IPS DF 4.7 (cell line): ENCODE measurements around the gene PTPN5.
"Not testable (repeated sequence)": the region's sequence is repeated elsewhere in the genome, so short reads cannot be mapped to it uniquely, and the experiment has no call there.

ENCODE experiments used
- DNase-seq: peaks from one replicate; pipeline ENCODE4 v3.0.0-alpha.2; 2013; ENCODE audit warnings: low spot score; ENCODE audit errors: extremely low read depth

PTPN5 gene

DNA sequence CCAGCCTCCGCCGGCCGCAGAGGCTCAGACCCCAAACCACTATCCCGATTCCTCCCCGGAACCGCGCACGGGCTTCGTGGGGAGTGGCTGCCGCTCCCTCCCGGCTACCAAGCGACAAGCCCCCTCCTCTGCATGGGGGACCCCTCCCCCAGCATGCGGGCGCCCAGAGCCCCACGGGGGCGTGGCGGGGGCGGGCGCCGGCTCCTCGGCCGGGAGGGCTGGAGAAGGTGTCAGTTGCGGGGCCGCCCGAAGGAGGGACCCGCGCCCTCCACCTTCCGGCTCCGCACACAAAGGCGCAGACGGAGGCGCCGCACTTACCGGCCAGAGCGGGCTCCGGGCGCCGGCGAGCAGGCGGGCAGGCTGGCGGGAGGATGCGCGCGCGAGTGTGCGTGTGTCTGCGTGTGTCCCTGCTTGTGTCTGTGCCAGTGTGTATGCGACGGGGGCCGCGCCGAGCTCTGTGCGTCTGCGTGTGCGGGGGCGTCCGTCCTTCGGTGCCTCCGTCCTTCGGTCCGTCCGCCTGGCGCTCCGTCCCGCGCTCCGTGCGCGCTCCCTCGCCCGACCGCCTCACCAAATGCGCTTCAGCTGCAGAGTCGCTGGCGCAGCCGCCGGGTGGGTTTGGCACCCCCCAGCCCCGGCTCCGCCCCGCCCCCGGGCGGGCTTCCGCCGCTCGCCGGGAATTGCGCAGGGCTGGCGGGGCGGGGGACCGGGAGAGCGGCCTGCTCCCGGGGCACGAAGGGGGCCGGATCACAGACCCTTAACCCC lies at the start of gene PTPN5:
Gene PTPN5, minus strand, starts transcription at position 592 of the 762 bp plus-strand sequence. CDS start 19,840 bp downstream, outside the sequence.
- no peak for DNase-seq

DNA sequence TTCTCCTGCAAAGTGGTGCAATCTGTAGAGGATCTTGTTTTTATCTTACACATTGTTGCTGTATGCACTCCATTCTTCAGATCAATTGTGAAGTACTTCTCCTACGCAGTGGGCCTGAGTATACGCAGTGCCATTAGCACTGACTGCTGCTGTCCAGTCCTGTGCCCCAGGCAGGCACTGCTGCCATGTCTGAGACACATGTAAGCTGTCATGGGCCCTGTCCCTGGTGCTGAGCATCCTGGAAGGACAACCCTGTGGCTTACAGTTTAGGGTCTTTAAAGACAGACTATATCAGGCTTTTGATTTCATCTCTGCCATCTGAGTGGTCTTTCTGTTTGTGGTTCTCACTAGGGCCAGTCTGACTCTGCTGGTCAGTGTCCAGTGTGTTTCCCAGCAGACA lies 44.8 kb upstream of the PTPN5 start:
- no peak for DNase-seq

DNA sequence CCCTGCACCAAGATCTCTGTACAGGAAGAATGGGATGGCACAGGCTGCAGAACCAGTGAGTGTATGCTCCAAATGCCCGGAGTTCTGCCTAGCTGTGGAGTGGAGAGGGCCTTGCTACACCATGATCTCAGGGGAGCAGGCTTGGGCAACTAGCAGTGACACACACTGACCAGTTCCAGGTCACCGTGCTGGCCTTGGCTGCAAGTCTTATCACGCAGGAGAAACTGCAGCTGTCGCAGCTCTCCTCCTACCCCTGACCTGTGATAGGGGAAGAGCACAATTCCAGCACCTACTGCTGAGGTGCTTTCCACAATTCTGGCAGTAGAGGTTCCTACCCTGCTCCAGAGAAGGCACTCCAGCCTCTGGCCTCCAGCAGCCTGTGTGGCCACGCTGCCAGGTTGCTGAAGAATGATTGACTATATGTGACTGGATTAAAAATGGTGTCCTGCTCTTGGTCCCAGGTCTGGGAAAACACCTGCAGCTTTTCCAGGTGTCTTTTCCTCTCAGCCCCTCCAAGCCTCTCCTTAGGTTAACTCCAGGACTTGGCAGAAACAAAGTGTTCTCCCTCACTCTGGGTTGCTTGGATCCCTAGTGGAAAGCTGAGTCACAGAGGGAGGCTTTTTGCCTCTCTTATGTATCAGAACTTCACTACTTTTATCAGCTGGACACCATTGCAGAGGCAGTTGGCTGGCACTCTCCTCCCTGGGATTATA lies 43.3 kb upstream of the PTPN5 start:
- no peak for DNase-seq

DNA sequence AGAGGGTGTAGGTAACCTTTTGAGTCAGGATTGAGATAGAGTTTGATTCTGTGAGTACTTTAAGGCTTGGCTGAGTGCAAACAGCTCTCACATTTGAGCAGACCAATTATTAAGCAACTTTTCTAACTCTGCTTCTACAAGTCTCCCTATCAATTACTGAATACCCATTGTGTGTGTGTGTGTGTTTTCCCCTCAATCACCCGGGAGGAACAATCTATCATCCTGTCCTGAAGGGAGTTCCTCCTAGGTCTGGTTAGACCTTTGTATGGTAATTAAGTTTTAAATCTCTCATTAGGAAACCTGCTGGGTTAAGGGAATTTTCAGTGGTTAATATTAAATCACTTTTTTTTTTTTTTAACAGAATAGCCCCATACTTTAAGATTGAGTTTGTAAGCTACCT lies 28.6 kb upstream of the PTPN5 start:
- not testable (repeated sequence) for DNase-seq

DNA sequence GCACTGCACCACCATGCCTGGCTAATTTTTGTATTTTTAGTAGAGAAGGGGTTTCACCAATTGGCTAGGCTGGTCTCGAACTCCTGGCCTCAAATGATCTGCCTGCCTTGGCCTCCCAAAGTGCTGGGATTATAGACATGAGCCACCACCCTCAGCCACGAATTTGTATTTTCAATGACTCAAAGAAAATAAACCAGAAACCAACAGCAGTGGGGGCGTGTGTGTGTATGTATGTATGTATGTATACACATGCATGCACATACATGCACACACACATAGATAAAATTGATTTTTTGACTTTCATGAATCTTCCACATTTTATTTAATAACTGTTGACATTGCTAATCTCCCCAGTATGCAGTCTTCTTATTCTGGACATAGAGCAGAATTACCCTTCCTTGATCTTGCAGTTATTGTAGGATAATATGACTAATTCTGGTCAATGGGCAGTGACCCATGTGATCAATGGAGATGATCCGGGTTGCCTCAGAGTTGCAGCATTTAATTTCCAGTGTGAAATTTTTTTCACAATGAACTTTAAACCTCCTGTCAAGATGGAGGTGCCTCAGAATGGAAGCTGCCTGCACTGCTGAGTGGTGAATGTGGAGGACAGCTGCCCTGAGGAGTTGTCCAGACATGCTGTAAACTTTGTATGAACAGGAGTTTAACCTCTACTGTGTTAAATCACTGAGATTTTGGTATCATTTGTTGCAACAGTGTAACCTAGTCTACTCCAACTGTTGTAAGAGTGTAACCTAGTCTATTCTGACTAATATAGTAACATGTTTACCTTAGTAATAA lies 12.8 kb upstream of the PTPN5 start:
- DNase-seq = no peak

DNA sequence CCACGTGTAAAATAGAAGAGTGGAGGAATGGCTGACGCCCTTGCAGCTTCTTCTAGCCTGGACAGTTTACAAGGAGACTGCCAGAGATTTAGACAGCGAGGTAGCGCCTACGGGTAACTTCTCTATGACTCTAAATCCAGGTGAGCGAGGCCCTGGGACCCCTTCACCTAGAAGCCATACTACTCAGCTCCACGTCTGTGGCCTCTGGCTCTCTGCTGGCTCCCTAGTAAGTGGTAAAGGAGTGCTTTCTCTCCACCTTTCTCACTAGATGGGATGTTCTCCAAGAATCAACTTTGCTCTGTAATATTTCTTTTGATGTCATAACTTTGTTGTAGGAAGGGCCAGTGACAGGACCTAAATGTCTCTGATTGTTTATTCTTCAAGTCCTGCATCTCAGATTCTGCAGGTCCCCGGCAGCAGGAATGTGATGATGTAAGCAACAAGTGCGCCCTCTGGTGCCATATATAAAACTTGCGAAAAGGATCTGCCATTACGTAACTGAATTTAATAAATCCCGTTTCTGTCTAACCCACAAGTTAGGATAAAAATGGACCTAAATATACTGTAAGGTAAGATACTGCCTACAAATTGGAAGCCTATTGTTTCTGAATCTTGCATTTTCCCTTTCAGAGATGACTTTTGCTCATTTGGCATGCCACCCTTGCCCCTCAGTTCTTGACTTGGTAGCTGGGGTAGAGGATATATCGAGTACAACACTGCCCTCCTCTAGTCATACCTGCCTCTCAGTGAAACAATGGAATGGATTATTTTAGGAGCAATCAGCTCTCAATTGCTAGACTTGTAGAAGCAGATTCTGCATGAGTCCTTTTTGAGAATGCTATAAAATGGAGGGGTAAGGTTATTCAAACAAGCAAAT lies 11.0 kb upstream of the PTPN5 start:
- no peak for DNase-seq

DNA sequence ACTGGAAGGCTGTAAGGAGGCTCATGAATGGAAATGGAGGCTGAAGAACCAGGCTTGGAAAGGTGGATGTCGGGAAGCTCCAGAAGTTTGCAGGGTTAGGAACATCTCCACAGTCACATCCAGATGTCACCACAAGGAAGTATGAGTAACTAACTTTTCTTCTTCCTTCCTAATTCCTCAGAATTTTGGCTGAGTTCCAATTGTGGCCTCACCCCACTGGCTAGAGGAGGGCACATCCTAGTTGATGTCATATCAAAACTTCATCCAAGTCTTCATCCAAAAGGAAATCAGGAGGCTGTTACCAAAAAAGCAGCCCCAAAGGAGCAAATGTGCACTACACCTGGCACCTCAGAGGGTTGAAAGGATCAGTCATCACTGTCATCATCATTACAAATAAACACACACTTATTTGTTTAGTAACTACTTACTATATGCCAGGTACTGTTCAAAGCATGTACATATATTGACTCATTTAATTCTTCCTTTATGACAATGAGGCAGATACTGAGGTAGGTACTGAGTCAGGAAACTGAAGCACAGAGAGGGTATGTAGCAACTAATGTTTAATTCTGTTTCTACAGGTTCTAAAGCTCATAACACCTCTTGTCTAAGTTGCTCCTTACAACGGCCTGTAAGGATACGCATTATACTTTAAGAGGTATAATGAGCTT lies 7.3 kb upstream of the PTPN5 start:
- DNase-seq = no peak

- DNase-seq = no peak
These were observed 3.4 kb upstream of the PTPN5 start for GRCh38 chr11:18794956-18795355.

- no peak for DNase-seq
These were observed 1.2 kb upstream of the PTPN5 start for GRCh38 chr11:18792827-18793226.

GRCh38 chr11:18791969-18792628 lies 501 bp upstream of the PTPN5 start:
- DNase-seq = no peak

- no peak for DNase-seq
These were observed 753 bp downstream of the PTPN5 start for GRCh38 chr11:18790883-18791206.

- DNase-seq = no peak
These were observed 1.7 kb downstream of the PTPN5 start for GRCh38 chr11:18789942-18790341.

DNA sequence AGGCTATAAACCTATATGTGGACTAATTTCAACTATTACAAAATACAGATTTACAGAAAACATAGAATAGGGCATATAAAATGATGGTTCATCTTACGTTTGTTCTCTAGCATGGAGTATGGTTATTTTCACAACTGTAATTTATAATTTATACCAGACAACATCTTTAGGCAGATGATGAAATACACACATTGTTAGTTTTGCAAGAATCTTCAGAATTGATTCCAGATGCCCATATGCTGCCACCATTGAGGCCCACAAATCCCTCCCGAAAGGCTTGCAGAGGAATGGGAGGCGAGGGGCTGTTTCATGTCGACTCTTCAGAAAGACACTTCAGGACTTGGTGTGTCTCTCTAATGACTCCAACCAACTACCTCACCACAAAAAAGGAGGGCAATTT lies 6.2 kb downstream of the PTPN5 start:
- DNase-seq = no peak

GRCh38 chr11:18780896-18781295 lies 10.7 kb downstream of the PTPN5 start:
- DNase-seq = no peak

DNA sequence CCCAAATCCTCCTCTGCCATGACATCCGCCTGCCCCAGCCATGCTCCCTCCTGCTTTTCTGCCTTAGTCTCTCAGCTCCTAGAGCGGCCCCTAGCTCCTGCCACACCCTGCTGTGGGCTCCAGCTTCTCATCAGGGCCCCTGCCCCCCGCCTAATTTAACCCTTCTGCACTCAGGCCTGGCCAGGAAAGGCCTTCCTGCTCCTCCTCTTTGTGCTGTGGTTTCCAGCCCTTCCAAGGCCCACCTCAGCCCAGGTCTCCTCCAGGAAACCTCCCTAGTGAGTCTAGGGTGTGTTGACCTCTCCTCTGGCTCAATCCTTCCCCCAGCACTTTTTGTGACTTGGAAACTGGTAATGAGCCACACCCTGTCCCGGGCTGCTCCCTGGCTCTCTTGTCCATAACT lies 11.3 kb downstream of the PTPN5 start:
- no peak for DNase-seq

DNA sequence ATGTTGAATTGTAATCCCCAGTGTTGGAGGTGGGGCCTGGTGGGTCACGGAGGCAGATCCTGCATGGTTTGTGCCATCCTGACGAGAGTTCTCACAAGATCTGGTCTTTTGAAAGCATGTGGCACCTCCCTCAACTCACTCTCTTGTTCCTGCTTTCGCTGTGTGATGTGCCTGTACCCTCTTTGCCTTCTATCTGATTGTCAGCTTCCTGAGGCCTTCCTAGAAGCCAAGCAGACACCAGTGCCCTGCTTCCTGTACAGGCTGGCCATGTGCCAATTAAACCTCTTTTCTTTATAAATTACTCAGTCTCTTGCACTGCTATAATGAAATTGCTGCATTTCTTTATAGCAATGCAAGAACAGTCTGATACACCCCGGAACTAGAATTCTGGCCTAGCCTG lies 13.1 kb downstream of the PTPN5 start:
- no peak for DNase-seq

- DNase-seq = no peak
These were observed 15.3 kb downstream of the PTPN5 start for GRCh38 chr11:18776324-18776723.

DNA sequence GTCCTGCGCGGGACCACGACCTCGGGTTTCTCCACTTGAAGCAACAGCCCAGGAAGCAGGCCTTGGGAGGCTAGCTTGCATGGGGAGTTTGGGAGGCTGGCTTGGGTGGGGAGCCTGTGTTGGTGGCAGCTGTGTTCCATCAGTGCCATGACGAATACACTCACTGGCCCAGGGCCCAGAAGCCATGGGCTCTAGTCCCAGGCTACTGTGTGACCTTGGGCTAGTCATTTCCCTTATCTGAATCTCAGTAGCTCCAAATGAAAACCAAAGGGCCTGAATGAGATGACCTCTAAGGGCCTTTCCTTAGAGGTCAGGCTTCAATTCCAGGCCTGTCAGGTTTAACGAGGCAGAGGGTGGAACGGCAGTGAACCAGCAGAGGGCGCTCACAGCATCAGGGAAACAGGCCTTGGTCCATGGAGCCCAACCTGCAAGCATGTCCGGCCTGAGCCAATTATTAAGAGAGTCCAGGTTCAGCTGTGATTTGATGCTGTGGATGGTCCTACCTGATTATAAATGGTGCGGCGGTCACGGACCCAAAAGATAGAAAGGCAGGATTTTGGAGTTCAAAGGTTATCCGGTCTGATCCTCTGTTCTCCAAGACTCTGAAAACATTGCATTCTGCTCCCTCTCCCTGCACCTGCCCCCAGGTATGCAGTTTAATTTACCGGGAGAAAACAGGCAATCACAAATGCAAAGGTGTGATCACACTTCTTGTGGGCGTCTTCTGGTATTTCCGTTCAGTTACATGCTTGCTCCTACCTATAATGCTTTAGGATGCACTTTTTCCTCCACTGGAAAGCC lies 15.9 kb downstream of the PTPN5 start:
- DNase-seq = peak; percentile 49

DNA sequence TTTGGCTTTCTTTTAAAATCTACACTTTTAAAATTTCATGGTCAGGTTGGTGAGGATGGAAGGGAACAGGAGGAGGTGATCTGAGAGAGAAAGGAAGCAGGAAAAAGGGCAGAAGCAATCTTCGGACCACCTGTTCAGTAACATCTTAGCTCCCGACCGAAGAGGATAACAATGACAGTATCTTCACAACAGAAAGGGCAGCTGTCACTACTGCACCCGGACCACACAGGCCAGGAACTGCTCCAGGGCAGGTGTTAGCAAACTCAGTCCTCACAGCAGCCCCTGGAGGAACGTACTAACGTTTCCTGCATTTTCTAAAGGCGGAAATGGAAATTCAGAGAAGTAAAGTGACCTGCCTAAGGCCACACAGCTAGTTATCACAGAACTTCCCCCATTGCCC lies 16.8 kb downstream of the PTPN5 start:
- DNase-seq = no peak
